HG03457 (cell line): ENCODE measurements around the gene PRKACA.

ENCODE experiments used
- ATAC-seq: cut with Tn5 transposase; IDR thresholded peaks from one replicate; pipeline ENCODE4 v1.9.1; 2021; ENCODE audit warnings: moderate number of reproducible peaks; ENCODE audit not compliant: unreplicated experiment

PRKACA gene

GRCh38 chr19:14073261-14073924 is 44.2 kb downstream of the PRKACA start:
- ATAC-seq, result no peak

GRCh38 chr19:14072535-14073260 is 44.9 kb downstream of the PRKACA start, which contains the start of gene MISP3:
Gene MISP3, plus strand, starts transcription at chr19:14072786. Its CDS starts 524 bp downstream, at chr19:14073310.
- ATAC-seq, result no peak

GRCh38 chr19:14070268-14071050 is 47.1 kb downstream of the PRKACA start:
- no peak for ATAC-seq

GRCh38 chr19:14066134-14066533 is 51.4 kb downstream of the PRKACA start:
- no peak for ATAC-seq

- no peak for ATAC-seq
Measured at GRCh38 chr19:14063105-14063504, 54.5 kb downstream of the PRKACA start.

GRCh38 chr19:14062558-14062855 is 55.1 kb downstream of the PRKACA start:
- no peak for ATAC-seq

GRCh38 chr19:14061751-14062557 is 55.6 kb downstream of the PRKACA start, which contains the start of gene PALM3:
Gene PALM3, minus strand, starts transcription at chr19:14062076. Its CDS starts 96 bp downstream, at chr19:14061980.
- ATAC-seq, result no peak

GRCh38 chr19:14061081-14061749 is 56.3 kb downstream of the PRKACA start:
- no peak for ATAC-seq

GRCh38 chr19:14059652-14060155 is 57.9 kb downstream of the PRKACA start:
- ATAC-seq, result no peak

GRCh38 chr19:14059093-14059480 is 58.5 kb downstream of the PRKACA start:
- no peak for ATAC-seq

GRCh38 chr19:14058182-14059092 is 59.1 kb downstream of the PRKACA start:
- ATAC-seq, result no peak

GRCh38 chr19:14056741-14057356 is 60.7 kb downstream of the PRKACA start:
- no peak for ATAC-seq

GRCh38 chr19:14056069-14056666 is 61.4 kb downstream of the PRKACA start:
- no peak for ATAC-seq

- no peak for ATAC-seq
Measured at GRCh38 chr19:14055396-14055795, 62.2 kb downstream of the PRKACA start.

GRCh38 chr19:14054721-14055120 is 62.8 kb downstream of the PRKACA start:
- no peak for ATAC-seq

- no peak for ATAC-seq
Measured at GRCh38 chr19:14054099-14054498, 63.5 kb downstream of the PRKACA start.

- ATAC-seq, result no peak
Measured at GRCh38 chr19:14053500-14053899, 64.1 kb downstream of the PRKACA start.

GRCh38 chr19:14053032-14053431 is 64.5 kb downstream of the PRKACA start:
- ATAC-seq, result no peak
